Gastroesophageal sphincter (tissue), 4 donors: ENCODE data around the gene DNAJC25. TPM values are rescaled to one million over a fixed set of nuclear protein-coding genes. Genes with fewer than 3 reads are reported as not detected.
A peak's percentile ranks its signal among the peaks of the same experiment; 100 is the strongest.
"Not testable (repeated sequence)": the region's sequence is repeated elsewhere in the genome, so short reads cannot be mapped to it uniquely, and the experiment has no call there.

Source experiments
- ATAC-seq: fragments of 150-250 bp; one replicate; pipeline ENCODE4 v1.9.1; 2016; ENCODE audit warnings: mild to moderate bottlenecking, moderate library complexity
- H3K27ac ChIP-seq, 4 donors: fragments of 200-600 bp; sonication (generic) in 3 of 4; 1 replicate in 3 of 4; 2 replicates in 1 of 4; pipeline ENCODE4 v1.5.1; 2016 to 2019
- H3K27me3 ChIP-seq: fragments of 200-600 bp; sonication (generic); one replicate; pipeline ENCODE4 v1.5.1; 2019
- H3K36me3 ChIP-seq, 2 donors: fragments of 200-600 bp; sonication (generic); one replicate each; pipeline ENCODE4 v1.5.1; 2019; ENCODE audit warnings: control low read depth in 1 of 2
- H3K4me1 ChIP-seq, 3 donors: fragments of 200-600 bp; sonication (generic); 1 replicate in 2 of 3; 2 replicates in 1 of 3; pipeline ENCODE4 v1.5.1; 2016 to 2019; ENCODE audit warnings: control low read depth in 2 of 3
- H3K4me3 ChIP-seq, 2 donors: fragments of 200-600 bp; sonication (generic); one replicate each; pipeline ENCODE4 v1.5.1; 2019; ENCODE audit warnings: mild to moderate bottlenecking in 1 of 2, moderate library complexity in 1 of 2
- H3K9me3 ChIP-seq, 3 donors: fragments of 200-600 bp; sonication (generic); one replicate each; pipeline ENCODE4 v1.5.1; 2017 to 2019; ENCODE audit warnings: control low read depth in 2 of 3
- EP300 ChIP-seq: sonication (generic); formaldehyde crosslinking; IDR thresholded peaks from one replicate; pipeline ENCODE4 v1.6.1; 2017; ENCODE audit warnings: antibody characterized with exemption, mild to moderate bottlenecking
- POLR2A ChIP-seq, 2 donors: fragments of 450-650 bp; IDR thresholded peaks; one replicate each; pipeline ENCODE4 v1.6.1; 2017; ENCODE audit warnings: antibody characterized with exemption in 2 of 2, mild to moderate bottlenecking in 2 of 2, moderate library complexity in 1 of 2
- POLR2AphosphoS5 ChIP-seq: sonication (generic); formaldehyde crosslinking; IDR thresholded peaks from one replicate; pipeline ENCODE4 v1.6.1; 2017; ENCODE audit warnings: antibody characterized with exemption
- WGBS, 2 donors: methylation state at CpG; one replicate each; pipeline ENCODE4 v1.1.5; 2018; ENCODE audit warnings: low coverage in 1 of 2; 5-methylcytosine and 5-hydroxymethylcytosine counted together
- total RNA-seq, 4 donors: library from RNA; depleted of rRNA; stranded (reverse); fragments of >200 nt; gene quantifications; one replicate each; pipeline ENCODE4 v1.1.0, GENCODE V29; 2016
- TF ChIP-seq, protein P1 (sequence below), 4 experiments: fragments of 200-600 bp in 2 of 4; fragments of 450-650 bp in 2 of 4; sonication (generic) in 1 of 4; IDR thresholded peaks; one replicate each; pipeline ENCODE4 v1.5.1; 2017 to 2019; ENCODE audit warnings: antibody characterized with exemption in 4 of 4, mild to moderate bottlenecking in 2 of 4, moderate library complexity in 2 of 4

The DNAJC25 gene
- total RNA-seq, 4 donors from 2014 or later, result 7.9 to 9.9 (median 9.2) TPM

DNA sequence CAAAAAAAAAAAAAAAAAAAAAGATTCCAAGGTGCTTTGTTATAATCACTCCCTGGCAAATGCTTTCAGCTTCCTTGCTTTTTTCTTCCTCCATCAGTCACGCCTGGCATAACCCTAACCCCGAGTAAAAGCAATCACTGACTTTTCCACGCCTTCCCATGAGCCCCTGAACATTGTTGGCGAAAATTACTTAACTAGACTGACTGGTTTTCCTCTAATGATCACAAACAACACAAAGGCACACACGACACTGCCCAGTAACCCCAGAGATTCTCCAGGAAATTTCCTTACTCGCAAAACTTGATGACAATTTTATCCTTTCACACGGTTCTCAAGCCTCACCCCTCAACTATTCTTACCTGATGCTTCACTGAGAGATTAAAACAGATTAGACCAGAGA is 20.3 kb upstream of the DNAJC25 start:
- Histone ChIP-seq H3K4me1 (no peaks in the 10 kb centered on the region), H3K27ac (no peak overlapping the region), H3K4me3 (no peak overlapping the region), H3K27me3 (peaks cover 62% of the 10 kb centered on the region), H3K36me3 (no peaks in the 10 kb centered on the region), H3K9me3 (no peaks in the 10 kb centered on the region)
- TF ChIP-seq POLR2A (IDR thresholded peaks at IDR 0.05) (no peak), POLR2AphosphoS5 (no peak), EP300 (no peak)
- TF ChIP-seq, protein P1, sequence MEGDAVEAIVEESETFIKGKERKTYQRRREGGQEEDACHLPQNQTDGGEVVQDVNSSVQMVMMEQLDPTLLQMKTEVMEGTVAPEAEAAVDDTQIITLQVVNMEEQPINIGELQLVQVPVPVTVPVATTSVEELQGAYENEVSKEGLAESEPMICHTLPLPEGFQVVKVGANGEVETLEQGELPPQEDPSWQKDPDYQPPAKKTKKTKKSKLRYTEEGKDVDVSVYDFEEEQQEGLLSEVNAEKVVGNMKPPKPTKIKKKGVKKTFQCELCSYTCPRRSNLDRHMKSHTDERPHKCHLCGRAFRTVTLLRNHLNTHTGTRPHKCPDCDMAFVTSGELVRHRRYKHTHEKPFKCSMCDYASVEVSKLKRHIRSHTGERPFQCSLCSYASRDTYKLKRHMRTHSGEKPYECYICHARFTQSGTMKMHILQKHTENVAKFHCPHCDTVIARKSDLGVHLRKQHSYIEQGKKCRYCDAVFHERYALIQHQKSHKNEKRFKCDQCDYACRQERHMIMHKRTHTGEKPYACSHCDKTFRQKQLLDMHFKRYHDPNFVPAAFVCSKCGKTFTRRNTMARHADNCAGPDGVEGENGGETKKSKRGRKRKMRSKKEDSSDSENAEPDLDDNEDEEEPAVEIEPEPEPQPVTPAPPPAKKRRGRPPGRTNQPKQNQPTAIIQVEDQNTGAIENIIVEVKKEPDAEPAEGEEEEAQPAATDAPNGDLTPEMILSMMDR (IDR thresholded peaks at IDR 0.05), result no peak
- no peak for ATAC-seq
- 69 to 83% methylated on average over 3 to 7 of the region's 7 CpGs for WGBS, 2 donors

GRCh38 chr9:111613436-111614040 is 17.6 kb upstream of the DNAJC25 start:
- Histone ChIP-seq H3K36me3 (no peaks in the 10 kb centered on the region), H3K4me1 (no peaks in the 10 kb centered on the region), H3K9me3 (no peaks in the 10 kb centered on the region), H3K27ac (no peak overlapping the region), H3K4me3 (no peak overlapping the region), H3K27me3 (peaks cover 47% of the 10 kb centered on the region)
- WGBS, 2 donors, result 40 to 55% methylated on average over 3 of the region's 4 CpGs
- ATAC-seq, result no peak
- TF ChIP-seq POLR2A (IDR thresholded peaks at IDR 0.05), result no peak

DNA sequence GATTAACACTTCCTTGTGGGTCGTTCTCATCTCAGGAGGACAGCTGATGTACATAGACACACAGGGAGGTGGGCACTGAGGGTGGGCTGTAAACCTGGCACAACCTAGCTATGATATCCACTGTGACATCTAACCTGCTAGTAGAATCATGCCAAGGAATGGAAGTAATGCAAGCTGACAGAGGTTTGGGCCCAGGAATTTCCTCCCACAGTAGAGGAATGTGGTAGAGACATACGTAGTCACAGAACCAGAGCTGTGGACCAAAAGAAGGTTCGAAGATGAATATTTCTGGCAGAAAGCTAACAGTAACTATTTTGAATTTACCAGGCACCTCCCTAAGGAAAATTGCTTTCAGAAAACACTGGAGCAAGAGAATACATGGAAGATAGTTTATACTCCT is 15.2 kb upstream of the DNAJC25 start:
- ATAC-seq, result no peak
- Histone ChIP-seq H3K27ac (no peak overlapping the region), H3K9me3 (no peaks in the 10 kb centered on the region), H3K4me3 (no peak overlapping the region), H3K4me1 (no peaks in the 10 kb centered on the region), H3K27me3 (peaks cover 30% of the 10 kb centered on the region), H3K36me3 (no peaks in the 10 kb centered on the region)
- TF ChIP-seq, protein P1 (IDR thresholded peaks at IDR 0.05), result no peak
- TF ChIP-seq EP300 (no peak), POLR2A (IDR thresholded peaks at IDR 0.05) (no peak), POLR2AphosphoS5 (no peak)
- 33 to 59% methylated on average over 3 of the region's 3 CpGs for WGBS, 2 donors

DNA sequence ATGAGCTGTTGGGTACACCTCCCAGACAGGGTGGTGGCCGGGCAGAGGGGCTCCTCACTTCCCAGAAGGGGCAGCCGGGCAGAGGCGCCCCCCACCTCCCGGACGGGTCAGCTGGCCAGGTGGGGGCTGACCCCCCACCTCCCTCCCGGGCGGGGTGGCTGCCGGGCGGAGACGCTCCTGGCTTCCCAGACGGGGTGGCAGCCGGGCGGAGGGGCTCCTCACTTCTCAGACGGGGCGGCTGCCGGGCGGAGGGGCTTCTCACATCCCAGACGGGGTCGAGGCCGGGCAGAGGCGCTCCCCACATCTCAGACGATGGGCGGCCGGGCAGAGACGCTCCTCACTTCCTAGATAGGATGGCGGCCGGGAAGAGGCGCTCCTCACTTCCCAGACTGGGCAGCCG is 13.8 kb upstream of the DNAJC25 start:
- H3K4me3 ChIP-seq, H3K36me3 ChIP-seq, H3K27ac ChIP-seq, H3K4me1 ChIP-seq, ATAC-seq, H3K9me3 ChIP-seq: not testable (repeated sequence)
- peaks cover 28% of the 10 kb centered on the region for H3K27me3 ChIP-seq
- no CpG with 5 or more reads among the region's 29 CpGs for WGBS, 2 donors

GRCh38 chr9:111621895-111622480 is 9.1 kb upstream of the DNAJC25 start:
- H3K27ac ChIP-seq, result no peak overlapping the region
- ATAC-seq, result peak; percentile 53
- no peak overlapping the region for H3K4me3 ChIP-seq
- H3K36me3 ChIP-seq, result no peaks in the 10 kb centered on the region
- TF ChIP-seq POLR2A (IDR thresholded peaks at IDR 0.05) (no peak), POLR2AphosphoS5 (no peak), EP300 (no peak)
- TF ChIP-seq, protein P1 (IDR thresholded peaks at IDR 0.05), result peak; percentile 25 to 93 (median 57)
- no peaks in the 10 kb centered on the region for H3K9me3 ChIP-seq
- H3K27me3 ChIP-seq, result peaks cover 7% of the 10 kb centered on the region
- 0% methylated on average over 1 of the region's 2 CpGs for WGBS, 2 donors
- H3K4me1 ChIP-seq, result no peaks in the 10 kb centered on the region

DNA sequence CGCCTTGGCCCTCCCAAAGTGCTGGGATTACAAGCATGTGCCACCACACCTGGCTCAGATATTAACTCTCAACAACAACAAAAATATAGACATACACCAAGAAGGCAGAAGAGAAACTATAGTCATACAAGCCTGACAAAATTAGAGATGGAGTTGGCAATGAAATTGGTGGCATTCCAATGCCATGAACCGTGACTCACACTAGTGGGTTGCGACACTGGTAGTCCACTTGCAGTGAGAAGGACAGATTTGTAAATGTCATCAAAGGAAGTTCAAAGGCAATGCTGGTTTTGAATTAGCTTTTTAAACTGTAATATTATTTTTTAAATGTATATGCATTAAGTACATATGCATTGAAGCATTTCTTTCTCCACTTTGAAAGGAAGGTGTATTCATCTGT is 8.5 kb upstream of the DNAJC25 start:
- no peaks in the 10 kb centered on the region for H3K9me3 ChIP-seq
- ATAC-seq, result no peak
- TF ChIP-seq POLR2A (IDR thresholded peaks at IDR 0.05), result no peak
- peak; percentile 50 for TF ChIP-seq POLR2AphosphoS5
- TF ChIP-seq, protein P1 (IDR thresholded peaks at IDR 0.05), result no peak
- peaks cover 7% of the 10 kb centered on the region for H3K27me3 ChIP-seq
- no peak overlapping the region for H3K4me3 ChIP-seq
- H3K36me3 ChIP-seq, result no peaks in the 10 kb centered on the region
- H3K27ac ChIP-seq, result no peak overlapping the region
- WGBS, 2 donors, result 49 to 62% methylated on average over 3 of the region's 3 CpGs
- H3K4me1 ChIP-seq, result no peaks in the 10 kb centered on the region
